ENCODE results near the gene APBA2.

APBA2 gene

GRCh38 chr15:29059871-29060640 is 174.3 kb downstream of the APBA2 start:
- Histone ChIP-seq H3K9me2 (ENCODE audit: low read depth, low read length) (no peaks in the 10 kb centered on the region), H3K4me3 (ENCODE audit: low read depth, low read length, poor library complexity, severe bottlenecking) (no peak overlapping the region), H3F3A (ENCODE audit: insufficient read depth, low read length) (no peaks in the 10 kb centered on the region), H3K36me3 (ENCODE audit: insufficient read depth, low read length) (no peaks in the 10 kb centered on the region), H4K20me1 (ENCODE audit: insufficient read depth, low read length) (no peaks in the 10 kb centered on the region), H3K27me3 (ENCODE audit: insufficient read depth, low read length) (no peaks in the 10 kb centered on the region; the same call in 1 of the 2 replicates), H3K9ac (ENCODE audit: low read length) (no peak overlapping the region), H2AFZ (ENCODE audit: low read length) (no peak overlapping the region), H3K4me2 (ENCODE audit: low read length) (no peak overlapping the region), H3K4me1 (ENCODE audit: insufficient read depth, low read length, severe bottlenecking) (no peaks in the 10 kb centered on the region), H3K9me3 (ENCODE audit: low read length) (no peaks in the 10 kb centered on the region), H3K27ac (ENCODE audit: low read depth, low read length, poor library complexity, severe bottlenecking) (no peak overlapping the region), H3K79me2 (ENCODE audit: insufficient read depth, low read length) (no peaks in the 10 kb centered on the region)
- TF ChIP-seq CTCF (IDR thresholded peaks at IDR 0.05; ENCODE audit: low read length) (no peak), EZH2 (IDR thresholded peaks at IDR 0.05; ENCODE audit: borderline replicate concordance, low read length) (no peak)

- H3K27me3 ChIP-seq (ENCODE audit: insufficient read depth, low read length), result no peaks in the 10 kb centered on the region; the same call in 1 of the 2 replicates
- H4K20me1 ChIP-seq (ENCODE audit: insufficient read depth, low read length), result no peaks in the 10 kb centered on the region
- H3F3A ChIP-seq (ENCODE audit: insufficient read depth, low read length), result no peaks in the 10 kb centered on the region
- no peak overlapping the region for H3K4me2 ChIP-seq (ENCODE audit: low read length)
- no peaks in the 10 kb centered on the region for H3K36me3 ChIP-seq (ENCODE audit: insufficient read depth, low read length)
- no peaks in the 10 kb centered on the region for H3K9me3 ChIP-seq (ENCODE audit: low read length)
- no peaks in the 10 kb centered on the region for H3K9me2 ChIP-seq (ENCODE audit: low read depth, low read length)
- no peak overlapping the region for H3K27ac ChIP-seq (ENCODE audit: low read depth, low read length, poor library complexity, severe bottlenecking)
- H3K4me1 ChIP-seq (ENCODE audit: insufficient read depth, low read length, severe bottlenecking), result no peaks in the 10 kb centered on the region
- H3K79me2 ChIP-seq (ENCODE audit: insufficient read depth, low read length), result no peaks in the 10 kb centered on the region
- no peak overlapping the region for H3K9ac ChIP-seq (ENCODE audit: low read length)
- H2AFZ ChIP-seq (ENCODE audit: low read length), result no peak overlapping the region
- H3K4me3 ChIP-seq (ENCODE audit: low read depth, low read length, poor library complexity, severe bottlenecking), result no peak overlapping the region
- TF ChIP-seq EZH2 (IDR thresholded peaks at IDR 0.05; ENCODE audit: borderline replicate concordance, low read length), result no peak
- no peak for TF ChIP-seq CTCF (IDR thresholded peaks at IDR 0.05; ENCODE audit: low read length)
Measured at GRCh38 chr15:29061746-29062145, 176.0 kb downstream of the APBA2 start.

- Histone ChIP-seq H3K4me1 (ENCODE audit: insufficient read depth, low read length, severe bottlenecking) (no peaks in the 10 kb centered on the region), H3F3A (ENCODE audit: insufficient read depth, low read length) (no peaks in the 10 kb centered on the region), H3K27me3 (ENCODE audit: insufficient read depth, low read length) (no peaks in the 10 kb centered on the region; the same call in 1 of the 2 replicates), H3K27ac (ENCODE audit: low read depth, low read length, poor library complexity, severe bottlenecking) (no peak overlapping the region), H3K9me2 (ENCODE audit: low read depth, low read length) (no peaks in the 10 kb centered on the region), H3K4me3 (ENCODE audit: low read depth, low read length, poor library complexity, severe bottlenecking) (no peak overlapping the region), H3K9me3 (ENCODE audit: low read length) (no peaks in the 10 kb centered on the region), H3K79me2 (ENCODE audit: insufficient read depth, low read length) (no peaks in the 10 kb centered on the region), H3K9ac (ENCODE audit: low read length) (no peak overlapping the region), H4K20me1 (ENCODE audit: insufficient read depth, low read length) (no peaks in the 10 kb centered on the region), H2AFZ (ENCODE audit: low read length) (no peak overlapping the region), H3K36me3 (ENCODE audit: insufficient read depth, low read length) (no peaks in the 10 kb centered on the region), H3K4me2 (ENCODE audit: low read length) (no peak overlapping the region)
- TF ChIP-seq CTCF (IDR thresholded peaks at IDR 0.05; ENCODE audit: low read length) (no peak), EZH2 (IDR thresholded peaks at IDR 0.05; ENCODE audit: borderline replicate concordance, low read length) (no peak)
Measured at GRCh38 chr15:29062179-29062591, 176.4 kb downstream of the APBA2 start.

All from OCI-LY1 (cell line).